Neural cell (in vitro differentiated cells): ENCODE results near the gene FNDC3B. TPM values are rescaled to one million over a fixed set of nuclear protein-coding genes. Genes with fewer than 3 reads are reported as not detected.

Experiments
- H2AFZ ChIP-seq: fragments of 200-600, 300-800 bp; sonication (generic), shearing (Covaris generic); 2 replicates; pipeline ENCODE4 v1.6.0; 2014; ENCODE audit warnings: low read depth, mild to moderate bottlenecking, antibody characterized with exemption, low read length, moderate library complexity
- H3F3A ChIP-seq: fragments of 200-600 bp; shearing (Covaris generic); 2 replicates; pipeline ENCODE4 v1.6.1; 2016; ENCODE audit warnings: mild to moderate bottlenecking, moderate library complexity, mixed read lengths, antibody characterized with exemption, low read length; ENCODE audit not compliant: insufficient read depth, poor library complexity, severe bottlenecking
- H3K27ac ChIP-seq: fragments of 200-600, 300-800 bp; sonication (generic), shearing (Covaris generic); 2 replicates; pipeline ENCODE4 v1.5.1; 2014; ENCODE audit warnings: mild to moderate bottlenecking, low read length, moderate library complexity
- H3K27me3 ChIP-seq: fragments of 300-800, 200-600 bp; sonication (generic), shearing (Covaris generic); 2 replicates; pipeline ENCODE4 v1.6.0; 2014; ENCODE audit warnings: mild to moderate bottlenecking, low read depth, low read length, moderate library complexity; ENCODE audit not compliant: insufficient read depth
- H3K36me3 ChIP-seq: fragments of 300-800, 200-600 bp; sonication (generic), shearing (Covaris generic); 2 replicates; pipeline ENCODE4 v1.5.1; 2014; ENCODE audit warnings: mild to moderate bottlenecking, antibody characterized with exemption, low read length, moderate library complexity; ENCODE audit not compliant: insufficient read depth
- H3K4me2 ChIP-seq: fragments of 300-800, 200-600 bp; sonication (generic), shearing (Covaris generic); 2 replicates; pipeline ENCODE4 v1.6.0; 2014; ENCODE audit warnings: mild to moderate bottlenecking, low read length
- H3K4me3 ChIP-seq: fragments of 300-800, 200-600 bp; sonication (generic), shearing (Covaris generic); 2 replicates; pipeline ENCODE4 v1.5.1; 2014; ENCODE audit warnings: mild to moderate bottlenecking, low read length, moderate library complexity
- H3K79me2 ChIP-seq: fragments of 200-600 bp; shearing (Covaris generic); replicated peaks from 2 replicates; pipeline ENCODE4 v1.6.0; 2014; ENCODE audit warnings: mild to moderate bottlenecking, low read length, moderate library complexity; ENCODE audit not compliant: insufficient read depth
- H3K9ac ChIP-seq: fragments of 300-800, 200-600 bp; sonication (generic), shearing (Covaris generic); 2 replicates; pipeline ENCODE4 v1.6.1; 2016; ENCODE audit warnings: mild to moderate bottlenecking, low read length, mixed read lengths
- H3K9me2 ChIP-seq: fragments of 200-600 bp; shearing (Covaris generic); 2 replicates; pipeline ENCODE4 v1.6.1; 2016; ENCODE audit warnings: mild to moderate bottlenecking, low read length, mixed read lengths; ENCODE audit not compliant: insufficient read depth
- H3K9me3 ChIP-seq: fragments of 200-600, 300-800 bp; sonication (generic), shearing (Covaris generic); 2 replicates; pipeline ENCODE4 v1.6.1; 2016; ENCODE audit warnings: mild to moderate bottlenecking, mixed run types, low read length, moderate library complexity, mixed read lengths
- H4K20me1 ChIP-seq: fragments of 200-600 bp; shearing (Covaris generic); 2 replicates; pipeline ENCODE4 v1.6.1; 2016; ENCODE audit warnings: mild to moderate bottlenecking, mixed run types; ENCODE audit not compliant: insufficient read depth
- CTCF ChIP-seq: fragments of 450-650 bp; IDR thresholded peaks from 2 replicates; pipeline ENCODE4 v1.5.1; 2014; ENCODE audit warnings: antibody characterized with exemption, mild to moderate bottlenecking, moderate library complexity; ENCODE audit not compliant: poor library complexity, severe bottlenecking
- EP300 ChIP-seq: fragments of 450-650 bp; conservative IDR thresholded peaks from 2 replicates; pipeline ENCODE4 v1.6.1; 2014; ENCODE audit warnings: antibody characterized with exemption, mild to moderate bottlenecking, moderate library complexity; ENCODE audit not compliant: poor library complexity, severe bottlenecking
- EZH2 ChIP-seq: fragments of 200-600, 300-800 bp; shearing (Covaris generic), sonication (generic); IDR thresholded peaks from 2 replicates; pipeline ENCODE4 v1.6.1; 2014; ENCODE audit warnings: antibody characterized with exemption, low read length, borderline replicate concordance, mild to moderate bottlenecking; ENCODE audit not compliant: insufficient read depth, poor library complexity, severe bottlenecking
- MXI1 ChIP-seq: fragments of 450-650 bp; conservative IDR thresholded peaks from 2 replicates; pipeline ENCODE4 v1.6.1; 2014; ENCODE audit warnings: antibody characterized with exemption, mild to moderate bottlenecking; ENCODE audit not compliant: poor library complexity, severe bottlenecking
- POLR2AphosphoS5 ChIP-seq: IDR thresholded peaks from 2 replicates; pipeline ENCODE4 v1.6.1; 2012
- RAD21 ChIP-seq: fragments of 450-650 bp; conservative IDR thresholded peaks from 2 replicates; pipeline ENCODE4 v1.6.1; 2014; ENCODE audit warnings: antibody characterized with exemption, mild to moderate bottlenecking, moderate library complexity
- REST ChIP-seq: IDR thresholded peaks from 2 replicates; pipeline ENCODE4 v1.6.1; 2012; ENCODE audit warnings: borderline replicate concordance
- SMC3 ChIP-seq: fragments of 450-650 bp; conservative IDR thresholded peaks from 2 replicates; pipeline ENCODE4 v1.6.1; 2014; ENCODE audit warnings: antibody characterized with exemption, mild to moderate bottlenecking, moderate library complexity; ENCODE audit not compliant: poor library complexity
- TAF1 ChIP-seq: IDR thresholded peaks from 2 replicates; pipeline ENCODE4 v1.6.1; 2012; ENCODE audit warnings: low read depth
- polyA plus RNA-seq: library from polyadenylated mRNA; depleted of rRNA; stranded (reverse); fragments of >200 nt; gene quantifications from 2 replicates; pipeline ENCODE4 v1.2.3, GENCODE V29; 2014

Gene FNDC3B
- polyA plus RNA-seq, 1 donor from 2014 or later = 4.9 TPM

GRCh38 chr3:172287937-172288477 is 248.6 kb downstream of the FNDC3B start:
- no peak overlapping the region for H3K9ac ChIP-seq
- H3K27ac ChIP-seq = no peak overlapping the region
- no peak overlapping the region for H2AFZ ChIP-seq
- no peaks in the 10 kb centered on the region for H3K36me3 ChIP-seq
- no peaks in the 10 kb centered on the region for H3K9me2 ChIP-seq
- no peaks in the 10 kb centered on the region for H4K20me1 ChIP-seq
- H3K4me3 ChIP-seq = no peak overlapping the region
- H3K27me3 ChIP-seq = no peaks in the 10 kb centered on the region
- TF ChIP-seq TAF1 = no peak
- TF ChIP-seq POLR2AphosphoS5 = no peak
- TF ChIP-seq EP300 = no peak
- TF ChIP-seq EZH2 = no peak
- TF ChIP-seq SMC3 = no peak
- no peak for TF ChIP-seq MXI1
- TF ChIP-seq RAD21 = no peak
- TF ChIP-seq REST = no peak
- TF ChIP-seq CTCF = no peak
- no peaks in the 10 kb centered on the region for H3F3A ChIP-seq
- H3K79me2 ChIP-seq = no peaks in the 10 kb centered on the region
- H3K4me2 ChIP-seq = no peak overlapping the region
- no peaks in the 10 kb centered on the region for H3K9me3 ChIP-seq

GRCh38 chr3:172288651-172289050 is 249.3 kb downstream of the FNDC3B start:
- no peaks in the 10 kb centered on the region for H3K36me3 ChIP-seq
- H3K79me2 ChIP-seq = no peaks in the 10 kb centered on the region
- no peaks in the 10 kb centered on the region for H3K9me2 ChIP-seq
- no peak overlapping the region for H3K27ac ChIP-seq
- no peak overlapping the region for H3K4me2 ChIP-seq
- H3K27me3 ChIP-seq = no peaks in the 10 kb centered on the region
- no peak overlapping the region for H3K4me3 ChIP-seq
- H3K9me3 ChIP-seq = no peaks in the 10 kb centered on the region
- TF ChIP-seq EZH2 = no peak
- H3F3A ChIP-seq = no peaks in the 10 kb centered on the region
- H2AFZ ChIP-seq = no peak overlapping the region
- no peaks in the 10 kb centered on the region for H4K20me1 ChIP-seq
- H3K9ac ChIP-seq = no peak overlapping the region

- no peaks in the 10 kb centered on the region for H3K9me2 ChIP-seq
- H3F3A ChIP-seq = no peaks in the 10 kb centered on the region
- TF ChIP-seq EP300 (no peak), EZH2 (no peak), MXI1 (no peak), RAD21 (no peak), REST (no peak), CTCF (no peak), POLR2AphosphoS5 (no peak), TAF1 (no peak), SMC3 (no peak)
- H3K27me3 ChIP-seq = no peaks in the 10 kb centered on the region
- H3K4me2 ChIP-seq = no peak overlapping the region
- no peaks in the 10 kb centered on the region for H4K20me1 ChIP-seq
- no peak overlapping the region for H2AFZ ChIP-seq
- no peak overlapping the region for H3K27ac ChIP-seq
- no peaks in the 10 kb centered on the region for H3K36me3 ChIP-seq
- no peaks in the 10 kb centered on the region for H3K9me3 ChIP-seq
- no peak overlapping the region for H3K9ac ChIP-seq
- no peaks in the 10 kb centered on the region for H3K79me2 ChIP-seq
- H3K4me3 ChIP-seq = no peak overlapping the region
Observed at GRCh38 chr3:172289583-172289982, 250.2 kb downstream of the FNDC3B start.
